HG02678 (cell line): Measurements from ENCODE around the gene OR2A14.
"Not testable (repeated sequence)": the region's sequence is repeated elsewhere in the genome, so short reads cannot be mapped to it uniquely, and the experiment has no call there.

Experiments
- ATAC-seq: cut with Tn5 transposase; IDR thresholded peaks from one replicate; pipeline ENCODE4 v1.9.1; 2021; ENCODE audit warnings: mild to moderate bottlenecking, moderate library complexity; ENCODE audit not compliant: unreplicated experiment

OR2A14 gene

DNA sequence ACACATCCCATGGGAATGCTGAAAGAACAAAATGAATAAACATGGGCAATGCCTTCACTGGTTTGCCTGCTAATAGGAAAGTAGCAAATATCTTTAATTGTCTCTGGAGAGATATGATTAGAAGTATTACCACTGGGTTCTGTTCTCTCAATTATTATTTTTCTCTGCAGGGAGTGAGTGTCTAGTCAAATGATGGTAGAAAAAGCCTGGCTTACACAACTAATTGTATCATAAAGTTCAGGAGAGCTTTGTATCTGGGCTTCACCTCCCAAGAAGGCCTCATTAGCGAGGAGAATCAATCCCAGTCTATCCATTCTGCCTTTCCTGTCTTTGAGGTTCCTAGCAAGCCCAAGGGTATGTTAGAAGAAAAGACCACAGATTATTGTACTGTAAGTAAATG is at the start of gene OR2A14:
Gene OR2A14, plus strand, starts transcription at position 301 of the 400 bp plus-strand sequence. CDS start 5,937 bp downstream, outside the sequence.
- ATAC-seq = no peak

- no peak for ATAC-seq
These were observed 48.6 kb upstream of the OR2A14 start for GRCh38 chr7:144074374-144074773.

- ATAC-seq = no peak
These were observed 37.0 kb upstream of the OR2A14 start, which contains the start of gene OR2A12 for GRCh38 chr7:144085978-144086377. OR2A12 (plus strand) TSS chr7:144086278; CDS start chr7:144095108, 8,830 bp downstream.

- no peak for ATAC-seq
These were observed 36.2 kb upstream of the OR2A14 start for GRCh38 chr7:144086730-144087129.

- no peak for ATAC-seq
These were observed 35.7 kb upstream of the OR2A14 start for GRCh38 chr7:144087230-144087629.

DNA sequence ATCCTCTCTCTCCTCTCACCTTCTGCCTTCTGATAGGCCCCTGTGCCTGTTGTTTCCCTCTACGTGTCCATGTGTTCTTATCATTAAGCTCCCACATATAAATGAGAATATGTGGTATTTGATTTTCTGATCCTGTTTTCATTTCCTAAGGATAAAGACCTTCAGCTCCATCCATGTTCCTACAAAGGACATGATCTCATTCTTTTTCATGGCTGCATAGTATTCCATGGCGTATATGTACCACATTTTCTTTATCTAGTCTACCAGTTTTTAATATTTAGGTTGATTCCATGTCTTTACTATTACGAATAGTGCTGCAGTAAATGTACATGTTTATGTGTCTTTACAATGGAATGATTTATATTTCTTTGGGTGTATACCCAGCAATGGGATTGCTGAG is 32.3 kb upstream of the OR2A14 start:
- ATAC-seq = no peak

GRCh38 chr7:144098776-144099175 is 24.2 kb upstream of the OR2A14 start:
- ATAC-seq = no peak

- no peak for ATAC-seq
These were observed 22.4 kb upstream of the OR2A14 start for GRCh38 chr7:144100607-144101006.

GRCh38 chr7:144102041-144102440 is 20.9 kb upstream of the OR2A14 start:
- no peak for ATAC-seq

- ATAC-seq = no peak
These were observed 17.8 kb upstream of the OR2A14 start for GRCh38 chr7:144105211-144105610.

DNA sequence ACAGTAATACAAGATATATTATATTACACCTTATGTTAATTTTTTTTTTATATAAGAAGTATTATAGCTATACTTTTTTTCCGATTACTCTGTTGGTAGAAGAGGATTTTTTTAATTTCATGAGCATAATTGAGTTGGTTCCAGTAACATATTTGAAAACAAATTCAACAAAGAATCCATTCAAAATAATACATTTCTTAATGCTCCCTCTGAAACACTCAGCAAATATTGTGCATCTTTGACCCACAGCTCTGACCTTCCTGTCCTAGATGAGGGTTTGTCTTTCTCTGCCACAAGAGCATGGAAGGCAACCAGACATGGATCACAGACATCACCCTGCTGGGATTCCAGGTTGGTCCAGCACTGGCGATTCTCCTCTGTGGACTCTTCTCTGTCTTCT is 13.7 kb upstream of the OR2A14 start, which contains the start of gene OR2A2:
Gene OR2A2, plus strand, starts transcription at position 301 of the 400 bp plus-strand sequence. Its CDS starts 0 bp downstream, at position 301.
- ATAC-seq = no peak

DNA sequence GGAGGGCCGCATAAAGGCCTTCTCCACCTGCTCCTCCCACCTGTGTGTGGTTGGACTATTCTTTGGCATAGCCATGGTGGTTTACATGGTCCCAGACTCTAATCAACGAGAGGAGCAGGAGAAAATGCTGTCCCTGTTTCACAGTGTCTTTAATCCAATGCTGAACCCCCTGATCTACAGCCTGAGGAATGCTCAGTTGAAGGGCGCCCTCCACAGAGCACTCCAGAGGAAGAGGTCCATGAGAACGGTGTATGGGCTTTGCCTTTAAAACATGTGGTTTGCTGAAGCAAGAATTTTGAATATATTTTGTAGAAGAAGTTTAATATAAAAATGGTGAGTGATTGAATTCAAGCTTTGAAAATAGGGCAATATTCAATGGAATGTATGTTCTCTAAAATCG is 12.7 kb upstream of the OR2A14 start:
- no peak for ATAC-seq

DNA sequence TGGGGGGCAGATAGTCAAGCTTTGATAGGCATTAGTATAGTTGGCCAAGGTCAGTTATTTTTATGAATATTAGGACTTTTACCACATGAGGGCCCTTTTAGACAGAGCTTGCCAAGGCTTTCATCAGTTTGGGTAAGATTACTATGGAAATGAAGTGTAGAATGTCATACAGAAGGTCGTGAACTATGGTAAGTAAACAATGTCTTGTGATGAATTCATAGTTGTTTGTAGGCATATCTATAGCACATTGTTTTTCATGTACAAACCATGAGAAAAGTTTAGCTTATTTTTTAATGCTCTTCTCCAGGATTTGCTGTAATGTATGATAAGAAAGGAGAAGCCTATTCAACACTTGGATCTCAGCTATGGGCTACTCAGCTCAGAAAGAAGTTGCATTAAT is 9.3 kb upstream of the OR2A14 start:
- no peak for ATAC-seq

DNA sequence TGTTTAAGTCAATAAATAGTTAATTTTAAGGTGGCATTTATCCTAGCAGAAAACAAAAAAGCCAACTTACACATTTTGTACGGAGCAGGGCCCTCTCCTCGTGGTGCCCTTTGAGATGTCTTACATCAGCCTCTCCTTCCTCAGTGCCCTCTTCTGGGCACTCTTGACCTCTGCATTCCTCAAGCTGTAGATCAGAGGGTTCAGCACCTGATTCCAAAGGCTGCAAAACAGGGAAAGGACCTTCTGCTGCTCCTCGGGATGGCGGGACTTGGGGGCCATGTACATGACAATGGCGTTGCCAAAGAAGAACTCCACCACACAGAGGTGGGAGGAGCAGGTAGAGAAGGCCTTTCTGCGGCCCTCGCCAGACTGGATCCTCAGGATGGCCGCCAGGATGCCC is 4.6 kb upstream of the OR2A14 start:
- ATAC-seq = no peak

GRCh38 chr7:144127714-144128334 is 4.8 kb downstream of the OR2A14 start:
- ATAC-seq = peak; percentile 100

DNA sequence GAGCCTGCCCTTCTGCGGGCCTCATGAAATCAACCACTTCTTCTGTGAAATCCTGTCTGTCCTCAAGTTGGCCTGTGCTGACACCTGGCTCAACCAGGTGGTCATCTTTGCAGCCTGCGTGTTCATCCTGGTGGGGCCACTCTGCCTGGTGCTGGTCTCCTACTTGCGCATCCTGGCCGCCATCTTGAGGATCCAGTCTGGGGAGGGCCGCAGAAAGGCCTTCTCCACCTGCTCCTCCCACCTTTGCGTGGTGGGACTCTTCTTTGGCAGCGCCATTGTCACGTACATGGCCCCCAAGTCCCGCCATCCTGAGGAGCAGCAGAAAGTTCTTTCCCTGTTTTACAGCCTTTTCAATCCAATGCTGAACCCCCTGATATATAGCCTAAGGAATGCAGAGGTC is 6.6 kb downstream of the OR2A14 start:
- ATAC-seq = not testable (repeated sequence)

GRCh38 chr7:144130730-144131129 is 7.8 kb downstream of the OR2A14 start:
- no peak for ATAC-seq

DNA sequence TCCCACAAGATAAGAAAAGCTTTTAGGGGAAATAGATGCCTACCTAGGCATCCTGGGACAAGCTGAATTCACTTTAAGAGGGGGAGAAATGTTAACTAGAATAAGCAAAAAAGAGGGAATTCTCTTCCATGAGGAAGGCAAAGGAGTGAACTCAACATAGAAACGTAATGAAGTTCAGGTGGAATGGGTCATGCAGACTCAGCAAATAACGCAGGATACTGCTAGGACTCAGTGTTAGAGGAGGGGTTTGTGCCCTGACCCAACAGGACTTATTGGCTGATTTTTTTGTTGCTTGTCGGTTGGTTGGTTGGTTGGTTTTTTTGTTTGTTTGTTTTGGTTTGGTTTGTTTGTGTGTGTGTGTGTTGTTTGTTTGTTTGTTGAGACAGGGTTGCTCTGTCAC is 9.3 kb downstream of the OR2A14 start:
- no peak for ATAC-seq

DNA sequence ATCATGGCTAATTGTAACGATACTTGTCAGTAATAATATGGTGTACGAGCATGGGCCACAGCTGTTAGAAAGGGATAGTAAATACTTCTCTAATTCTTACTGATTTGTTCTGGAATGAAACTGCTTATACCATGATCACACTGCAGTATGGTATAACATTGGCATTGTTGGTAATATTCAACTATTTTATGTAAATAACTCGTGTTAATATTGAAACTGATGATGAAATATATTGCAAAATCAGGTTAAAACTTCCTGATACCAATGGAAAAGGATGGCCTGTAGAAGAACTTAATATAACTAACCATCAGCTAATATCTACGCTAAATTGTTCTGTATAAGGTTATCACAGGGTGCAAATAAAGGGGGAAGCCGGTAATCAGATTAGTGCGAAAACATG is 10.3 kb downstream of the OR2A14 start:
- ATAC-seq = no peak

GRCh38 chr7:144134116-144134515 is 11.1 kb downstream of the OR2A14 start:
- no peak for ATAC-seq

DNA sequence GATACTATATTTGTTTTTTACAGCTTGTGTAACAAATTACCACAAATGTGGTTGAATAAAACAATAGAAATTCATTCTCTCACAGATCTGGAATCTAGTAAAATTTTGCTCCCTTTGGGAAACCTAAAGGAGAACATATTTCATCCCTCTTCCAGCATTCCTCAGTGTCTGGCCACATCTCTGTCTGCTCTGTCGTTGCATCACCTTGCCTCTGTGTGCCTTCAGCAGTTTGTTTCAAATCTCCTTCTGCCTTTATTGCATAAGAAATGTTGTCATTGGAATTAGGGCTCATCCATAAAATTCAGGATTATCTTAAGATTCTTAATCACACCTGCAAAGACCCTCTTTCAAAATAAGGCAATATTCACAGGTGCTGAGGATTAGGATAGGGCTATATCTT is 14.5 kb downstream of the OR2A14 start:
- no peak for ATAC-seq

- no peak for ATAC-seq
These were observed 19.2 kb downstream of the OR2A14 start for GRCh38 chr7:144142187-144142586.

DNA sequence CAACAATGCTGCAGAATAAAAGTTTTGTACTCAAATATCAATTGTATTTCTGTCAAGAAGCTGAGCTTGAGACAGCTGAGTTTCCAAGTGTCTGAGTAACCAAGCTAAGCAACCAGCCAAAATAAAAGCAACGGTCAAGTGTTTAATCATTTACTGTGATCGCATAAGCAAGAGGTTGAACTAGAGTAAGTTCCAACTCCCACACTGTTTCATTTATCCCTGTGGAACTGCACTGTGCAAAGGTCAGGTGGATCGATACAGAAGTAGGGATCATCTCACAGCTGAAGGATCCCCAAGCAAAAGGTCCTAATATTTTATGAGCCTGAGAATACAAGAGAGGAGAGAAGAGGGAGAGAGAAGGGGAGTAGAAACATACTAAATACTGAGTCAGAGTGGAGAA is 21.4 kb downstream of the OR2A14 start:
- no peak for ATAC-seq
